ENCODE data around the gene HMGXB3.

- TF ChIP-seq CTCF (IDR thresholded peaks at IDR 0.05) (no peak), POLR2A (IDR thresholded peaks at IDR 0.05) (no peak)
These were observed 39.3 kb upstream of the HMGXB3 start for GRCh38 chr5:149961186-149961685.

Data from ovary (tissue), 3 donors.